Measurements from ENCODE around the gene TAB2.

GRCh38 chr6:149400050-149400449, 82.5 kb downstream of the TAB2 start, which contains the start of gene SUMO4:
- TF ChIP-seq CTCF (IDR thresholded peaks at IDR 0.05 in 4 of 5, conservative IDR thresholded peaks at IDR 0.05 in 1 of 5) (no peak), POLR2A (IDR thresholded peaks at IDR 0.05) (no peak)
